BJ (cell line): ENCODE measurements around the gene ARAP3. TPM values are rescaled to one million over a fixed set of nuclear protein-coding genes. Genes with fewer than 3 reads are reported as not detected.

Experiments
- CTCF ChIA-PET: fragments of 350-600 bp; formaldehyde crosslinking; extraction: SDS; loops from one replicate; lab custom pipeline; 2021; ENCODE audit warnings: antibody characterized with exemption, inconsistent platforms; lab: Yijun Ruan, JAX
- POLR2A ChIA-PET: fragments of 300-600 bp; sonication (Branson Sonifier 250); formaldehyde crosslinking; extraction: SDS; loops from one replicate; lab custom pipeline; 2021; ENCODE audit warnings: antibody characterized with exemption; lab: Charles Lee
- DNase-seq: peaks from one replicate; pipeline ENCODE4 v3.0.0-alpha.2; 2011; ENCODE audit warnings: low read depth
- H3K27me3 ChIP-seq: 2 replicates; pipeline ENCODE4 v1.6.0; 2011; ENCODE audit warnings: low read length; ENCODE audit not compliant: control insufficient read depth, insufficient read depth
- H3K36me3 ChIP-seq: 2 replicates; pipeline ENCODE4 v1.5.1; 2011; ENCODE audit warnings: low read length; ENCODE audit not compliant: control insufficient read depth, insufficient read depth
- H3K4me3 ChIP-seq: 2 replicates; pipeline ENCODE4 v1.5.1; 2011; ENCODE audit warnings: low read depth, mild to moderate bottlenecking, control low read depth, low read length
- CTCF ChIP-seq: IDR thresholded peaks from 2 replicates; pipeline ENCODE4 v1.5.1; 2011; ENCODE audit warnings: low read depth, mild to moderate bottlenecking, control low read depth, inconsistent platforms, low read length, moderate library complexity; ENCODE audit not compliant: insufficient read depth
- polyA plus RNA-seq: library from polyadenylated mRNA; depleted of rRNA; stranded (reverse); fragments of >200 nt; gene quantifications from 2 replicates; pipeline ENCODE4 v1.2.3, GENCODE V29; 2011

The ARAP3 gene
- polyA plus RNA-seq, 1 experiment = 5.6 TPM

- ChIA-PET POLR2A (no interaction called here), CTCF (interaction anchor here (1.3 to 13.1 kb wide), 2 partner anchors 12 to 32 kb away, joined by 3 to 270 read pairs; no protein-coding TSS in a partner anchor)
- Histone ChIP-seq H3K36me3 (peaks cover 21% of the 10 kb centered on the region), H3K4me3 (no peak overlapping the region), H3K27me3 (no peaks in the 10 kb centered on the region)
- no peak for DNase-seq
- no peak for TF ChIP-seq CTCF
These were observed 58.8 kb downstream of the ARAP3 start for GRCh38 chr5:141623186-141623585.

- TF ChIP-seq CTCF = peak; percentile 97
- peaks cover 10% of the 10 kb centered on the region for H3K36me3 ChIP-seq
- POLR2A ChIA-PET = interaction anchor here (0.7 to 1.6 kb wide), 2 partner anchors 21 to 27 kb away, joined by 5 to 20 read pairs; no protein-coding TSS in a partner anchor
These were observed 63.1 kb downstream of the ARAP3 start, which contains the start of gene DIAPH1 for GRCh38 chr5:141618804-141619554. DIAPH1 (minus strand) TSS chr5:141619000; CDS start chr5:141618914, 86 bp downstream.

GRCh38 chr5:141618030-141618803 is 63.8 kb downstream of the ARAP3 start:
- ChIA-PET POLR2A (interaction anchor here (0.7 to 1.6 kb wide), 2 partner anchors 20 to 26 kb away, joined by 5 to 20 read pairs; no protein-coding TSS in a partner anchor), CTCF (interaction anchor here (0.7 to 13.1 kb wide), 22 partner anchors 9 to 384 kb away, joined by 3 to 270 read pairs (median 4); partner anchors contain the start of genes FCHSD1, HDAC3, RELL2 and TAF7)
- DNase-seq = no peak
- Histone ChIP-seq H3K27me3 (no peaks in the 10 kb centered on the region), H3K4me3 (peak overlapping the region; percentile 83), H3K36me3 (peaks cover 10% of the 10 kb centered on the region)
- no peak for TF ChIP-seq CTCF

More at GRCh38 chr5:141618804-141619554, 63.1 kb downstream of the ARAP3 start, which contains the start of gene DIAPH1:
- Histone ChIP-seq H3K4me3 (peak within 1 kb of the TSS; percentile 83), H3K27me3 (no peaks in the 10 kb centered on the region)
- CTCF ChIA-PET = interaction anchor here (0.7 to 13.1 kb wide), 22 partner anchors 10 to 385 kb away, joined by 3 to 270 read pairs (median 4); partner anchors contain the start of genes FCHSD1, HDAC3, PCDHGA2 and RELL2
- DNase-seq = peak; percentile 68

- no peak for DNase-seq
- Histone ChIP-seq H3K4me3 (peak overlapping the region; percentile 83), H3K36me3 (peaks cover 10% of the 10 kb centered on the region), H3K27me3 (no peaks in the 10 kb centered on the region)
- TF ChIP-seq CTCF = no peak
- POLR2A ChIA-PET = no interaction called here
- CTCF ChIA-PET = interaction anchor here (1.1 to 13.1 kb wide), 5 partner anchors 10 to 50 kb away, joined by 3 to 270 read pairs (median 11); partner anchors contain the start of gene RELL2
These were observed 64.4 kb downstream of the ARAP3 start for GRCh38 chr5:141617682-141618029.
